SU-DHL-6 (cell line): ENCODE data around the gene PUM1.

Experiments
- H2AFZ ChIP-seq: fragments of 200-600 bp; sonication (generic); 2 replicates; pipeline ENCODE4 v1.6.1; 2014; ENCODE audit warnings: low read depth, mild to moderate bottlenecking, moderate library complexity, mixed read lengths, antibody characterized with exemption, low read length; ENCODE audit not compliant: severe bottlenecking
- H3F3A ChIP-seq: fragments of 200-600 bp; shearing (Covaris generic); 2 replicates; pipeline ENCODE4 v1.6.0; 2016; ENCODE audit warnings: antibody characterized with exemption, mild to moderate bottlenecking; ENCODE audit not compliant: insufficient read depth
- H3K27ac ChIP-seq: fragments of 200-600 bp; sonication (generic); 2 replicates; pipeline ENCODE4 v1.5.1; 2016; ENCODE audit warnings: low read depth, mild to moderate bottlenecking, low read length, moderate library complexity, mixed read lengths
- H3K27me3 ChIP-seq: fragments of 200-600 bp; sonication (generic), shearing (Covaris generic); 2 replicates; pipeline ENCODE4 v1.6.0; 2014; ENCODE audit warnings: mild to moderate bottlenecking, low read length
- H3K36me3 ChIP-seq: fragments of 200-600 bp; sonication (generic); 2 replicates; pipeline ENCODE4 v1.6.1; 2014; ENCODE audit warnings: mild to moderate bottlenecking, low read length, mixed read lengths
- H3K4me2 ChIP-seq: fragments of 300-600, 200-600 bp; shearing (Covaris generic), sonication (generic); 2 replicates; pipeline ENCODE4 v1.6.0; 2014; ENCODE audit warnings: low read length, low read depth, mild to moderate bottlenecking; ENCODE audit not compliant: poor library complexity, severe bottlenecking
- H3K4me3 ChIP-seq: fragments of 200-600 bp; sonication (generic); 2 replicates; pipeline ENCODE4 v1.5.1; 2014; ENCODE audit warnings: antibody characterized with exemption, low read length, mild to moderate bottlenecking, mixed read lengths; ENCODE audit not compliant: insufficient read depth, poor library complexity, severe bottlenecking
- H3K79me2 ChIP-seq: fragments of 200-600 bp; sonication (generic); 2 replicates; pipeline ENCODE4 v1.6.1; 2014; ENCODE audit warnings: mild to moderate bottlenecking, low read length, moderate library complexity; ENCODE audit not compliant: insufficient read depth
- H3K9ac ChIP-seq: fragments of 200-600 bp; sonication (generic); 2 replicates; pipeline ENCODE4 v1.7.0; 2014; ENCODE audit warnings: mild to moderate bottlenecking, low read length
- H3K9me2 ChIP-seq: fragments of 200-600 bp; sonication (generic); replicated peaks from 2 replicates; pipeline ENCODE4 v1.6.1; 2014; ENCODE audit warnings: low read length; ENCODE audit not compliant: insufficient read depth
- H3K9me3 ChIP-seq: fragments of 200-600 bp; sonication (generic); 2 replicates; pipeline ENCODE4 v1.6.1; 2014; ENCODE audit warnings: low read length, mixed read lengths; ENCODE audit not compliant: insufficient read depth
- H4K20me1 ChIP-seq: fragments of 200-600 bp; sonication (generic); 2 replicates; pipeline ENCODE4 v1.6.1; 2014; ENCODE audit warnings: low read depth, mild to moderate bottlenecking, antibody characterized with exemption, low read length, moderate library complexity, mixed read lengths
- CTCF ChIP-seq: fragments of 200-600 bp; sonication (generic); IDR thresholded peaks from one replicate; pipeline ENCODE4 v1.5.1; 2017; ENCODE audit warnings: antibody characterized with exemption, mild to moderate bottlenecking, low read length, moderate library complexity; ENCODE audit not compliant: insufficient read depth, poor library complexity, severe bottlenecking
- EZH2phosphoT487 ChIP-seq: fragments of 200-600 bp; sonication (generic), shearing (Covaris generic); conservative IDR thresholded peaks from 2 replicates; pipeline ENCODE4 v1.6.1; 2018; ENCODE audit warnings: mild to moderate bottlenecking, antibody characterized with exemption, low read length, moderate library complexity, mixed read lengths

PUM1 gene

DNA sequence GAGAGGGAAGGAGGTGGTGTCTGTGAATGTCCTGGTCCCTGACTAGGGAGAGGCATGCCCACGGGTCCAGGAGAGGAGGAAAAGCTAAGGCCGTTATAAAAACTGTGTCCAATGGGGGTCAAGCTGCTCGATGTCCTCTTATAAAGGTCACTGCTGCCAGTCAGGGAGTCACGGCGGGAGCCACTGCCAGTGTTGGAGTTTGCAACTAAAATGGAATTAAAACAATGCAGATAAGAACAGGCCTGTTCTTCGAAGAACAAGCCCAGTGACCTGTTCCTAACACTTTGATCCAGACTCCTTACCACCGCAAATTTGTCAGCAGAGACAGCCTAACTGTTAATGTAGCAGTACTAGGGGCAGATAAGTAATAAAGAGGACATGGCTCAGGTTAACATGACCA is 100.8 kb downstream of the PUM1 start:
- Histone ChIP-seq H3K36me3 (peaks cover 56% of the 10 kb centered on the region), H3F3A (no peaks in the 10 kb centered on the region; the same call in 1 of the 2 replicates), H3K9me3 (no peaks in the 10 kb centered on the region), H3K4me3 (no peak overlapping the region), H3K27me3 (no peaks in the 10 kb centered on the region), H3K9ac (no peak overlapping the region), H3K4me2 (no peak overlapping the region), H3K9me2 (no peaks in the 10 kb centered on the region), H4K20me1 (no peaks in the 10 kb centered on the region), H3K79me2 (peaks cover 8% of the 10 kb centered on the region; the same call in 1 of the 2 replicates), H2AFZ (no peak overlapping the region), H3K27ac (no peak overlapping the region)
- no peak for TF ChIP-seq EZH2phosphoT487
- TF ChIP-seq CTCF, result no peak

DNA sequence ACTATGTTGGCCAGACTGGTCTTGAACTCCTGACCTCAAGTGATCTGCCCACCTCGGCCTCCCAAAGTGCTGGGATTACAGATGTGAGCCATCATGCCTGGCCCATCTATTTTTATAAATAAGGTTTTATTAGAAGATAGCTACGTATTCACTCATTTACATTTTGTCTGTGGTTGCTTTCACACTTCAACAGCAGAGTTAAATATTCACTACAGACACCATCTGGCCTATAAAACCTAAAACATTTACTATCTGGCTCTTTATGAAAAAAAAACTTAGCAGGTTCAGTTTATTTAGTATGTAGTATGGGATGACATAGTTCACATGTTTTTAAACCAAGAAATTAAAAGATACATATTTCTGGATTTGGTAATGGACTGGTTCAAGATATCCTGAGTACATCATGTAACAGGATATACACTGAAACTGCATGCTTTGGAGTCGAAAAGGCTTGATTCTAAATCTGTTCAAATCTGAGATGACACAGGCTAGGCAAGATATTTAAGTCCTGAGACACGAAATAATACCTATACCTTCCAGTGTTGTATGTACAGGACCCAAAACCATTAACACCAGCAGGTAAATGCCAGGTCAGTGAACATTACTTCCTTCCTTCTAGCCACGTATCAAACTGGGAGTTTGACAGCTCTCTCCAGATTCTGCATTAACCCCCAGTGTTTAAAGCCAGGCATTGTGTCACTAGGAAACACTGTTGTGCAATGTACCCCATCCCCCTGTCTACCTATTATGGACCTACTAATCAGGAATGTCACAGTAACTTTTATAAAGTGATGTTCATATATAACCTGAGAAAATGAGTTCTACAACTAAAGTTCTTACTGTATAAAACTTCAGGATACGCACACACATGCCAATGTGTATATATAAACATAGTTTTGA is 102.7 kb downstream of the PUM1 start:
- H2AFZ ChIP-seq, result no peak overlapping the region
- H3K27me3 ChIP-seq, result no peaks in the 10 kb centered on the region
- H3K4me2 ChIP-seq, result no peak overlapping the region
- no peaks in the 10 kb centered on the region for H4K20me1 ChIP-seq
- H3K27ac ChIP-seq, result no peak overlapping the region
- H3K4me3 ChIP-seq, result no peak overlapping the region
- H3K36me3 ChIP-seq, result peaks cover 53% of the 10 kb centered on the region
- no peaks in the 10 kb centered on the region for H3K9me3 ChIP-seq
- no peaks in the 10 kb centered on the region for H3K9me2 ChIP-seq
- H3F3A ChIP-seq, result no peaks in the 10 kb centered on the region; the same call in 1 of the 2 replicates
- peaks cover 12% of the 10 kb centered on the region; the same call in 1 of the 2 replicates for H3K79me2 ChIP-seq
- no peak overlapping the region for H3K9ac ChIP-seq
- no peak for TF ChIP-seq CTCF
- TF ChIP-seq EZH2phosphoT487, result no peak

- H4K20me1 ChIP-seq, result no peaks in the 10 kb centered on the region
- peaks cover 35% of the 10 kb centered on the region for H3K36me3 ChIP-seq
- H2AFZ ChIP-seq, result no peak overlapping the region
- peaks cover 16% of the 10 kb centered on the region for H3K79me2 ChIP-seq
- no peak overlapping the region for H3K9ac ChIP-seq
- H3F3A ChIP-seq, result no peaks in the 10 kb centered on the region
- no peak overlapping the region for H3K4me3 ChIP-seq
- H3K27me3 ChIP-seq, result no peaks in the 10 kb centered on the region
- TF ChIP-seq EZH2phosphoT487, result no peak
- no peak for TF ChIP-seq CTCF
- H3K9me2 ChIP-seq, result no peaks in the 10 kb centered on the region
- no peak overlapping the region for H3K27ac ChIP-seq
- no peaks in the 10 kb centered on the region for H3K9me3 ChIP-seq
- H3K4me2 ChIP-seq, result no peak overlapping the region
Observed at GRCh38 chr1:30957560-30958222, 107.8 kb downstream of the PUM1 start.
